ENCODE measurements around the gene BLCAP. TPM values are rescaled to one million over a fixed set of nuclear protein-coding genes. Genes with fewer than 3 reads are reported as not detected.
"Not testable (repeated sequence)": the region's sequence is repeated elsewhere in the genome, so short reads cannot be mapped to it uniquely, and the experiment has no call there.

Gene BLCAP
- polyA plus RNA-seq, 1 donor = 86.6 TPM

- no CpG with 5 or more reads among the region's 6 CpGs for WGBS (ENCODE audit: insufficient coverage, low lambda C conversion rate)
- Histone ChIP-seq H3K4me3 (ENCODE audit: low read length) (no peak overlapping the region), H3K27me3 (ENCODE audit: control insufficient read depth, insufficient read depth, low read length) (no peaks in the 10 kb centered on the region), H3K36me3 (ENCODE audit: control insufficient read depth, insufficient read depth, low read length) (no peaks in the 10 kb centered on the region), H3K4me1 (ENCODE audit: control insufficient read depth, insufficient read depth, low read length) (peaks cover 41% of the 10 kb centered on the region), H3K27ac (ENCODE audit: low read length) (peak overlapping the region; percentile 75), H3K9me3 (ENCODE audit: control insufficient read depth, low read depth, low read length) (no peaks in the 10 kb centered on the region)
- DNase-seq = peak; percentile 81 to 86
Observed at GRCh38 chr20:37542281-37542680, 14.6 kb upstream of the BLCAP start.

GRCh38 chr20:37541326-37541725, 13.7 kb upstream of the BLCAP start:
- H3K4me1 ChIP-seq (ENCODE audit: control insufficient read depth, insufficient read depth, low read length) = peaks cover 44% of the 10 kb centered on the region
- peak overlapping the region; percentile 75 for H3K27ac ChIP-seq (ENCODE audit: low read length)
- 40% methylated on average over 1 of the region's 5 CpGs for WGBS (ENCODE audit: insufficient coverage, low lambda C conversion rate)
- no peak overlapping the region for H3K4me3 ChIP-seq (ENCODE audit: low read length)
- no peak for DNase-seq
- no peaks in the 10 kb centered on the region for H3K9me3 ChIP-seq (ENCODE audit: control insufficient read depth, low read depth, low read length)
- H3K36me3 ChIP-seq (ENCODE audit: control insufficient read depth, insufficient read depth, low read length) = no peaks in the 10 kb centered on the region
- H3K27me3 ChIP-seq (ENCODE audit: control insufficient read depth, insufficient read depth, low read length) = no peaks in the 10 kb centered on the region

- not testable (repeated sequence) for H3K4me3 ChIP-seq (ENCODE audit: low read length)
- WGBS (ENCODE audit: insufficient coverage, low lambda C conversion rate) = 100% methylated on average over 1 of the region's 1 CpG
- peak overlapping the region; percentile 75 for H3K27ac ChIP-seq (ENCODE audit: low read length)
Observed at GRCh38 chr20:37540838-37541237, 13.2 kb upstream of the BLCAP start.

GRCh38 chr20:37540001-37540400, 12.3 kb upstream of the BLCAP start:
- Histone ChIP-seq H3K27ac (ENCODE audit: low read length) (peak overlapping the region; percentile 75), H3K36me3 (ENCODE audit: control insufficient read depth, insufficient read depth, low read length) (no peaks in the 10 kb centered on the region), H3K4me1 (ENCODE audit: control insufficient read depth, insufficient read depth, low read length) (peaks cover 56% of the 10 kb centered on the region), H3K4me3 (ENCODE audit: low read length) (no peak overlapping the region), H3K9me3 (ENCODE audit: control insufficient read depth, low read depth, low read length) (no peaks in the 10 kb centered on the region), H3K27me3 (ENCODE audit: control insufficient read depth, insufficient read depth, low read length) (no peaks in the 10 kb centered on the region)
- WGBS (ENCODE audit: insufficient coverage, low lambda C conversion rate) = 0% methylated on average over 1 of the region's 5 CpGs
- DNase-seq = peak in 1 of 2 donors; percentile 73

More at GRCh38 chr20:37540838-37541237, 13.2 kb upstream of the BLCAP start:
- H3K27me3 ChIP-seq (ENCODE audit: control insufficient read depth, insufficient read depth, low read length); DNase-seq; H3K36me3 ChIP-seq (ENCODE audit: control insufficient read depth, insufficient read depth, low read length); H3K9me3 ChIP-seq (ENCODE audit: control insufficient read depth, low read depth, low read length): not testable (repeated sequence)
- H3K4me1 ChIP-seq (ENCODE audit: control insufficient read depth, insufficient read depth, low read length) = peaks cover 48% of the 10 kb centered on the region

GRCh38 chr20:37539424-37539823, 11.7 kb upstream of the BLCAP start:
- no peak overlapping the region for H3K4me3 ChIP-seq (ENCODE audit: low read length)
- no peak for DNase-seq
- no peaks in the 10 kb centered on the region for H3K36me3 ChIP-seq (ENCODE audit: control insufficient read depth, insufficient read depth, low read length)
- H3K27me3 ChIP-seq (ENCODE audit: control insufficient read depth, insufficient read depth, low read length) = no peaks in the 10 kb centered on the region
- peaks cover 60% of the 10 kb centered on the region for H3K4me1 ChIP-seq (ENCODE audit: control insufficient read depth, insufficient read depth, low read length)
- no peaks in the 10 kb centered on the region for H3K9me3 ChIP-seq (ENCODE audit: control insufficient read depth, low read depth, low read length)
- WGBS (ENCODE audit: insufficient coverage, low lambda C conversion rate) = 90% methylated on average over 2 of the region's 4 CpGs
- H3K27ac ChIP-seq (ENCODE audit: low read length) = no peak overlapping the region

GRCh38 chr20:37538003-37538402, 10.3 kb upstream of the BLCAP start:
- Histone ChIP-seq H3K4me3 (ENCODE audit: low read length) (no peak overlapping the region), H3K4me1 (ENCODE audit: control insufficient read depth, insufficient read depth, low read length) (peaks cover 52% of the 10 kb centered on the region), H3K9me3 (ENCODE audit: control insufficient read depth, low read depth, low read length) (no peaks in the 10 kb centered on the region), H3K27ac (ENCODE audit: low read length) (no peak overlapping the region), H3K27me3 (ENCODE audit: control insufficient read depth, insufficient read depth, low read length) (no peaks in the 10 kb centered on the region), H3K36me3 (ENCODE audit: control insufficient read depth, insufficient read depth, low read length) (no peaks in the 10 kb centered on the region)
- no peak for DNase-seq
- 100% methylated on average over 1 of the region's 5 CpGs for WGBS (ENCODE audit: insufficient coverage, low lambda C conversion rate)

GRCh38 chr20:37537505-37537904, 9.8 kb upstream of the BLCAP start:
- Histone ChIP-seq H3K27ac (ENCODE audit: low read length) (no peak overlapping the region), H3K36me3 (ENCODE audit: control insufficient read depth, insufficient read depth, low read length) (no peaks in the 10 kb centered on the region), H3K9me3 (ENCODE audit: control insufficient read depth, low read depth, low read length) (no peaks in the 10 kb centered on the region), H3K27me3 (ENCODE audit: control insufficient read depth, insufficient read depth, low read length) (no peaks in the 10 kb centered on the region), H3K4me3 (ENCODE audit: low read length) (no peak overlapping the region), H3K4me1 (ENCODE audit: control insufficient read depth, insufficient read depth, low read length) (peaks cover 49% of the 10 kb centered on the region)
- no peak for DNase-seq
- WGBS (ENCODE audit: insufficient coverage, low lambda C conversion rate) = 100% methylated on average over 1 of the region's 1 CpG

- no peaks in the 10 kb centered on the region for H3K27me3 ChIP-seq (ENCODE audit: control insufficient read depth, insufficient read depth, low read length)
- WGBS (ENCODE audit: insufficient coverage, low lambda C conversion rate) = no CpG with 5 or more reads among the region's 10 CpGs
- H3K27ac ChIP-seq (ENCODE audit: low read length) = peak overlapping the region; percentile 71
- H3K4me3 ChIP-seq (ENCODE audit: low read length) = no peak overlapping the region
- H3K9me3 ChIP-seq (ENCODE audit: control insufficient read depth, low read depth, low read length) = no peaks in the 10 kb centered on the region
- no peaks in the 10 kb centered on the region for H3K36me3 ChIP-seq (ENCODE audit: control insufficient read depth, insufficient read depth, low read length)
- DNase-seq = peak in 1 of 2 donors; percentile 64
- H3K4me1 ChIP-seq (ENCODE audit: control insufficient read depth, insufficient read depth, low read length) = peaks cover 33% of the 10 kb centered on the region
Observed at GRCh38 chr20:37535443-37536132, 7.9 kb upstream of the BLCAP start.

GRCh38 chr20:37534401-37535157, 6.9 kb upstream of the BLCAP start:
- Histone ChIP-seq H3K4me1 (ENCODE audit: control insufficient read depth, insufficient read depth, low read length) (peaks cover 28% of the 10 kb centered on the region), H3K27me3 (ENCODE audit: control insufficient read depth, insufficient read depth, low read length) (no peaks in the 10 kb centered on the region), H3K9me3 (ENCODE audit: control insufficient read depth, low read depth, low read length) (no peaks in the 10 kb centered on the region), H3K36me3 (ENCODE audit: control insufficient read depth, insufficient read depth, low read length) (no peaks in the 10 kb centered on the region), H3K4me3 (ENCODE audit: low read length) (no peak overlapping the region), H3K27ac (ENCODE audit: low read length) (peak overlapping the region; percentile 32)
- DNase-seq = peak; percentile 83 to 89
- no CpG with 5 or more reads among the region's 6 CpGs for WGBS (ENCODE audit: insufficient coverage, low lambda C conversion rate)

GRCh38 chr20:37533154-37533715, 5.6 kb upstream of the BLCAP start:
- no peak overlapping the region for H3K27ac ChIP-seq (ENCODE audit: low read length)
- H3K27me3 ChIP-seq (ENCODE audit: control insufficient read depth, insufficient read depth, low read length) = no peaks in the 10 kb centered on the region
- H3K4me3 ChIP-seq (ENCODE audit: low read length) = no peak overlapping the region
- WGBS (ENCODE audit: insufficient coverage, low lambda C conversion rate) = no CpG with 5 or more reads among the region's 2 CpGs
- no peaks in the 10 kb centered on the region for H3K36me3 ChIP-seq (ENCODE audit: control insufficient read depth, insufficient read depth, low read length)
- no peak for DNase-seq
- peaks cover 25% of the 10 kb centered on the region for H3K4me1 ChIP-seq (ENCODE audit: control insufficient read depth, insufficient read depth, low read length)
- H3K9me3 ChIP-seq (ENCODE audit: control insufficient read depth, low read depth, low read length) = no peaks in the 10 kb centered on the region

Measured in large intestine (tissue), 3 donors.